HepG2 (cell line): ENCODE data around the gene SRRM3. TPM values are rescaled to one million over a fixed set of nuclear protein-coding genes. Genes with fewer than 3 reads are reported as not detected.

Experiments used
- AKAP8 ChIP-seq: sonication (generic); formaldehyde crosslinking; IDR thresholded peaks from 2 replicates; pipeline ENCODE4 v1.5.1; 2020; ENCODE audit warnings: mild to moderate bottlenecking, missing genetic modification reagents
- BORCS8-MEF2B ChIP-seq: sonication (generic); formaldehyde crosslinking; IDR thresholded peaks from 2 replicates; pipeline ENCODE4 v1.8.0; 2022; ENCODE audit warnings: mild to moderate bottlenecking, missing genetic modification reagents
- FOXA3 ChIP-seq: IDR thresholded peaks from 2 replicates; pipeline ENCODE4 v1.6.1; 2016; ENCODE audit warnings: missing genetic modification reagents, missing compliant biosample characterization
- GATAD2A ChIP-seq: IDR thresholded peaks from 2 replicates; pipeline ENCODE4 v1.6.1; 2016
- HOXA3 ChIP-seq: sonication (generic); formaldehyde crosslinking; IDR thresholded peaks from 2 replicates; pipeline ENCODE4 v1.5.0; 2020; ENCODE audit warnings: missing genetic modification reagents
- KDM5B ChIP-seq: sonication (generic); formaldehyde crosslinking; IDR thresholded peaks from 2 replicates; pipeline ENCODE4 v1.4.0; 2020; ENCODE audit warnings: missing genetic modification reagents, mild to moderate bottlenecking, borderline replicate concordance
- NFYB ChIP-seq: sonication (generic); formaldehyde crosslinking; IDR thresholded peaks from 2 replicates; pipeline ENCODE4 v1.4.0; 2020; ENCODE audit warnings: missing genetic modification reagents
- NFYC ChIP-seq: IDR thresholded peaks from 2 replicates; pipeline ENCODE4 v1.6.1; 2016; ENCODE audit warnings: missing genetic modification reagents, missing compliant biosample characterization
- NR2C2 ChIP-seq: sonication (generic); formaldehyde crosslinking; IDR thresholded peaks from 2 replicates; pipeline ENCODE4 v1.4.0; 2020; ENCODE audit warnings: missing genetic modification reagents, mild to moderate bottlenecking, moderate library complexity, borderline replicate concordance
- PBX3 ChIP-seq: sonication (generic); formaldehyde crosslinking; IDR thresholded peaks from 2 replicates; pipeline ENCODE4 v1.8.1; 2023; ENCODE audit warnings: missing genetic modification reagents, inconsistent platforms, borderline replicate concordance
- SMC3 ChIP-seq: IDR thresholded peaks from 2 replicates; pipeline ENCODE4 v1.6.1; 2011; ENCODE audit warnings: low read length, improper control_type of control experiment
- YEATS2 ChIP-seq: sonication (generic); formaldehyde crosslinking; IDR thresholded peaks from 2 replicates; pipeline ENCODE4 v1.4.0; 2020; ENCODE audit warnings: missing genetic modification reagents, borderline replicate concordance
- ZBTB1 ChIP-seq: sonication (generic); formaldehyde crosslinking; IDR thresholded peaks from 2 replicates; pipeline ENCODE4 v1.4.0; 2020; ENCODE audit warnings: missing genetic modification reagents, borderline replicate concordance
- ZFX ChIP-seq: sonication (generic); formaldehyde crosslinking; IDR thresholded peaks from 2 replicates; pipeline ENCODE4 v1.4.0; 2020; ENCODE audit warnings: mild to moderate bottlenecking, low read depth, missing genetic modification reagents, moderate library complexity
- ZNF331 ChIP-seq: sonication (generic); formaldehyde crosslinking; IDR thresholded peaks from 2 replicates; pipeline ENCODE4 v1.4.0; 2020; ENCODE audit warnings: missing genetic modification reagents
- ZNF350 ChIP-seq: sonication (generic); formaldehyde crosslinking; IDR thresholded peaks from 2 replicates; pipeline ENCODE4 v1.4.0; 2020; ENCODE audit warnings: mild to moderate bottlenecking, low read depth, missing genetic modification reagents, borderline replicate concordance
- ZNF768 ChIP-seq: sonication (generic); formaldehyde crosslinking; IDR thresholded peaks from 2 replicates; pipeline ENCODE4 v1.4.0; 2020; ENCODE audit warnings: missing genetic modification reagents
- ZNF780A ChIP-seq: sonication (generic); formaldehyde crosslinking; IDR thresholded peaks from 2 replicates; pipeline ENCODE4 v1.8.0; 2022; ENCODE audit warnings: mild to moderate bottlenecking, missing genetic modification reagents, moderate library complexity
- polyA plus RNA-seq, 8 experiments: library from polyadenylated mRNA; depleted of rRNA in 3 of 8; stranded (reverse) in 7 of 8; unstranded in 1 of 8; fragments of >200 nt; fragmentation: Illumina TruSeq in 4 of 8; extraction: Trizol in 4 of 8; gene quantifications; 2 replicates each; pipeline versions ENCODE4 v1.2.1 to v1.2.3, GENCODE V29; 2011 to 2016; ENCODE audit warnings: low read depth in 4 of 8, missing spikeins in 1 of 8, mixed read lengths in 1 of 8; ENCODE audit not compliant: insufficient read depth in 1 of 8
- total RNA-seq, 5 experiments: library from RNA; depleted of rRNA; stranded (reverse); fragments of >200 nt; fragmentation: Illumina TruSeq; extraction: Trizol; gene quantifications; 2 replicates each; pipeline ENCODE4 v1.2.3, GENCODE V29; 2016; ENCODE audit warnings: low read depth in 1 of 5
- TF ChIP-seq, protein P1 (sequence below): sonication (generic); formaldehyde crosslinking; conservative IDR thresholded peaks from 2 replicates; pipeline ENCODE4 v1.4.0; 2020; ENCODE audit warnings: mild to moderate bottlenecking, missing genetic modification reagents, moderate library complexity
- TF ChIP-seq, protein P2 (sequence below): sonication (generic); formaldehyde crosslinking; IDR thresholded peaks from 2 replicates; pipeline ENCODE4 v1.8.0; 2022; ENCODE audit warnings: missing genetic modification reagents, mild to moderate bottlenecking, borderline replicate concordance
- TF ChIP-seq, protein P3 (sequence below), 2 experiments: sonication (generic) in 1 of 2; formaldehyde crosslinking in 1 of 2; IDR thresholded peaks; 2 replicates each; pipeline versions ENCODE4 v1.4.0 to v1.6.1; 2016 to 2020; ENCODE audit warnings: borderline replicate concordance in 1 of 2, low read depth in 1 of 2, mild to moderate bottlenecking in 1 of 2, missing genetic modification reagents in 1 of 2

Gene SRRM3
- total and polyA plus RNA-seq, 2 of the 13 experiments (the other 11 are each of a cell fraction or from before 2014, with no cell fraction given) = 0.13 to 0.54 TPM

DNA sequence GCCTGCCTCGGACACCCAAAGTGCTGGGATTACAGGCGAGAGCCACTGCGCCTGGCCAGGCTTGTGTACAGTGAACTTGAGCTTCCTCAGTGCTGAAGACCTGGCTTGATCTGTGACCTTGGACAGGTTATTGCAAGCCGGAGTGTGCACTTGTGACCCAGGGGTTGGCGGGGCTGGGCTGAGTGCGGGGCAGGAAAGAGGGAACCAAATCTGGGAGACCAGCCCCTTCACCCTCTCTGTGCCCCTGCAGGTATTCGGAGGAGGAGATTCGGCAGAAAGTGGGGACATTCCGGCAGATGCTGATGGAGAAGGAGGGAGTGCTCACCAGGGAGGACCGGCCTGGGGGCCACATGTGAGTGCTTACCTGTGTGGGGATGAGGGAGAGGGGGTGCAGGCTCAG is 46.2 kb downstream of the SRRM3 start (continued):
- TF ChIP-seq NFYC (CRISPR knock-in tag) (no peak), ZNF350 (peak; percentile 40; the same call in 1 of the 2 replicates), NFYB (CRISPR knock-in tag) (no peak), KDM5B (peak; percentile 35; the same call in 1 of the 2 replicates), ZBTB1 (CRISPR knock-in tag) (no peak), PBX3 (CRISPR knock-in tag) (no peak), ZNF768 (CRISPR knock-in tag) (peak; percentile 90), NR2C2 (CRISPR knock-in tag) (peak; percentile 59), YEATS2 (CRISPR knock-in tag) (0 out of 2 replicates have a peak, but pooled peaks have one; percentile 29), ZNF331 (CRISPR knock-in tag) (peak; percentile 65; the same call in 1 of the 2 replicates), FOXA3 (peak; percentile 93), GATAD2A (CRISPR knock-in tag) (peak; percentile 63), BORCS8-MEF2B (0 out of 2 replicates have a peak, but pooled peaks have one; percentile 43), AKAP8 (CRISPR knock-in tag) (no peak), SMC3 (no peak), ZFX (CRISPR knock-in tag) (peak; percentile 64), ZNF780A (CRISPR knock-in tag) (no peak), HOXA3 (peak; percentile 71)
- TF ChIP-seq, protein P1, sequence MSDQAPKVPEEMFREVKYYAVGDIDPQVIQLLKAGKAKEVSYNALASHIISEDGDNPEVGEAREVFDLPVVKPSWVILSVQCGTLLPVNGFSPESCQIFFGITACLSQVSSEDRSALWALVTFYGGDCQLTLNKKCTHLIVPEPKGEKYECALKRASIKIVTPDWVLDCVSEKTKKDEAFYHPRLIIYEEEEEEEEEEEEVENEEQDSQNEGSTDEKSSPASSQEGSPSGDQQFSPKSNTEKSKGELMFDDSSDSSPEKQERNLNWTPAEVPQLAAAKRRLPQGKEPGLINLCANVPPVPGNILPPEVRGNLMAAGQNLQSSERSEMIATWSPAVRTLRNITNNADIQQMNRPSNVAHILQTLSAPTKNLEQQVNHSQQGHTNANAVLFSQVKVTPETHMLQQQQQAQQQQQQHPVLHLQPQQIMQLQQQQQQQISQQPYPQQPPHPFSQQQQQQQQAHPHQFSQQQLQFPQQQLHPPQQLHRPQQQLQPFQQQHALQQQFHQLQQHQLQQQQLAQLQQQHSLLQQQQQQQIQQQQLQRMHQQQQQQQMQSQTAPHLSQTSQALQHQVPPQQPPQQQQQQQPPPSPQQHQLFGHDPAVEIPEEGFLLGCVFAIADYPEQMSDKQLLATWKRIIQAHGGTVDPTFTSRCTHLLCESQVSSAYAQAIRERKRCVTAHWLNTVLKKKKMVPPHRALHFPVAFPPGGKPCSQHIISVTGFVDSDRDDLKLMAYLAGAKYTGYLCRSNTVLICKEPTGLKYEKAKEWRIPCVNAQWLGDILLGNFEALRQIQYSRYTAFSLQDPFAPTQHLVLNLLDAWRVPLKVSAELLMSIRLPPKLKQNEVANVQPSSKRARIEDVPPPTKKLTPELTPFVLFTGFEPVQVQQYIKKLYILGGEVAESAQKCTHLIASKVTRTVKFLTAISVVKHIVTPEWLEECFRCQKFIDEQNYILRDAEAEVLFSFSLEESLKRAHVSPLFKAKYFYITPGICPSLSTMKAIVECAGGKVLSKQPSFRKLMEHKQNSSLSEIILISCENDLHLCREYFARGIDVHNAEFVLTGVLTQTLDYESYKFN (CRISPR knock-in tag) = peak; percentile 82
- TF ChIP-seq, protein P2, sequence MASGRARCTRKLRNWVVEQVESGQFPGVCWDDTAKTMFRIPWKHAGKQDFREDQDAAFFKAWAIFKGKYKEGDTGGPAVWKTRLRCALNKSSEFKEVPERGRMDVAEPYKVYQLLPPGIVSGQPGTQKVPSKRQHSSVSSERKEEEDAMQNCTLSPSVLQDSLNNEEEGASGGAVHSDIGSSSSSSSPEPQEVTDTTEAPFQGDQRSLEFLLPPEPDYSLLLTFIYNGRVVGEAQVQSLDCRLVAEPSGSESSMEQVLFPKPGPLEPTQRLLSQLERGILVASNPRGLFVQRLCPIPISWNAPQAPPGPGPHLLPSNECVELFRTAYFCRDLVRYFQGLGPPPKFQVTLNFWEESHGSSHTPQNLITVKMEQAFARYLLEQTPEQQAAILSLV = 0 out of 2 replicates have a peak, but pooled peaks have one; percentile 25
- TF ChIP-seq, protein P3, sequence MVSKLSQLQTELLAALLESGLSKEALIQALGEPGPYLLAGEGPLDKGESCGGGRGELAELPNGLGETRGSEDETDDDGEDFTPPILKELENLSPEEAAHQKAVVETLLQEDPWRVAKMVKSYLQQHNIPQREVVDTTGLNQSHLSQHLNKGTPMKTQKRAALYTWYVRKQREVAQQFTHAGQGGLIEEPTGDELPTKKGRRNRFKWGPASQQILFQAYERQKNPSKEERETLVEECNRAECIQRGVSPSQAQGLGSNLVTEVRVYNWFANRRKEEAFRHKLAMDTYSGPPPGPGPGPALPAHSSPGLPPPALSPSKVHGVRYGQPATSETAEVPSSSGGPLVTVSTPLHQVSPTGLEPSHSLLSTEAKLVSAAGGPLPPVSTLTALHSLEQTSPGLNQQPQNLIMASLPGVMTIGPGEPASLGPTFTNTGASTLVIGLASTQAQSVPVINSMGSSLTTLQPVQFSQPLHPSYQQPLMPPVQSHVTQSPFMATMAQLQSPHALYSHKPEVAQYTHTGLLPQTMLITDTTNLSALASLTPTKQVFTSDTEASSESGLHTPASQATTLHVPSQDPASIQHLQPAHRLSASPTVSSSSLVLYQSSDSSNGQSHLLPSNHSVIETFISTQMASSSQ (IDR thresholded peaks at IDR 0.05; ENCODE audit: low read depth) = no peak
- TF ChIP-seq, protein P3 (CRISPR knock-in tag; IDR thresholded peaks at IDR 0.05; ENCODE audit: borderline replicate concordance) = 0 out of 2 replicates have a peak, but pooled peaks have one; percentile 47
